NCI-H748 (cell line): ENCODE results near the gene TRIM47.

Source experiments
- DNase-seq: peaks from one replicate; lab custom pipeline; 2025; ENCODE audit not compliant: unreplicated experiment; lab: John Stamatoyannopoulos, UW

Gene TRIM47, protein sequence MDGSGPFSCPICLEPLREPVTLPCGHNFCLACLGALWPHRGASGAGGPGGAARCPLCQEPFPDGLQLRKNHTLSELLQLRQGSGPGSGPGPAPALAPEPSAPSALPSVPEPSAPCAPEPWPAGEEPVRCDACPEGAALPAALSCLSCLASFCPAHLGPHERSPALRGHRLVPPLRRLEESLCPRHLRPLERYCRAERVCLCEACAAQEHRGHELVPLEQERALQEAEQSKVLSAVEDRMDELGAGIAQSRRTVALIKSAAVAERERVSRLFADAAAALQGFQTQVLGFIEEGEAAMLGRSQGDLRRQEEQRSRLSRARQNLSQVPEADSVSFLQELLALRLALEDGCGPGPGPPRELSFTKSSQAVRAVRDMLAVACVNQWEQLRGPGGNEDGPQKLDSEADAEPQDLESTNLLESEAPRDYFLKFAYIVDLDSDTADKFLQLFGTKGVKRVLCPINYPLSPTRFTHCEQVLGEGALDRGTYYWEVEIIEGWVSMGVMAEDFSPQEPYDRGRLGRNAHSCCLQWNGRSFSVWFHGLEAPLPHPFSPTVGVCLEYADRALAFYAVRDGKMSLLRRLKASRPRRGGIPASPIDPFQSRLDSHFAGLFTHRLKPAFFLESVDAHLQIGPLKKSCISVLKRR

DNA sequence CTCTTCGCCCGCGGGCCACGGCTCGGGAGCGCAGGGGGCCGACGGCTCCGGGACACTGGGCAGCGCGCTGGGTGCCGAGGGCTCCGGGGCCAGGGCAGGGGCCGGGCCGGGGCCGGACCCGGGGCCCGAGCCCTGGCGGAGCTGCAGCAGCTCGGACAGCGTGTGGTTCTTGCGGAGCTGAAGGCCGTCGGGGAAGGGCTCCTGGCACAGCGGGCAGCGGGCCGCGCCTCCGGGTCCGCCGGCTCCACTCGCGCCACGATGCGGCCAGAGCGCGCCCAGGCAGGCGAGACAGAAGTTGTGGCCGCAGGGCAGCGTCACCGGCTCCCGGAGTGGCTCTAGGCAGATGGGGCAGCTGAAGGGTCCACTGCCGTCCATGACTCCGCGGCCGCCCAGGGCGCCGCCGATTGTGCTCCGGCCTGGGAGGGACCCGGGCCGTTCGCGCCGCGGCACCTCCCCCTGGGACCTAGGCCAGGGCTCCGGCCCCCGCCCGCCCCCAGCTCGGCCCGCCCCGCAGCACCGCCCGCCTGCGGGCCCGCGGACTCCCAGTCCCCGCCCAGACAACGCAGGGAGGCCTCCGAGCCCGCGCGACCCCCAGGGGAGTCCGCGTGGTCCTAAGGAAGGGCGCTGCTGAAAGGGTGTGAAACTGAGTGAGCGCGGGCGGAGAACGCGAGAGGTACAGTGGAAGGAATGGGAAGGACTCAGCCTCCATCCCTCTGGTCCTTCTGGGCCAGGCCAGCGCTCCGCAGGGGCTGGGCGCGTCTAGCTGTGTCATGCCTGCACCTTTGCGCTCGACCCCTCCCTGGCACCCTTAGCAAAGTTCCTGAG is at the start of gene TRIM47:
Gene TRIM47 (minus strand): TSS at position 408 of the 825 bp plus-strand sequence. CDS start 33 bp downstream, at position 375.
- peak; percentile 40 for DNase-seq

DNA sequence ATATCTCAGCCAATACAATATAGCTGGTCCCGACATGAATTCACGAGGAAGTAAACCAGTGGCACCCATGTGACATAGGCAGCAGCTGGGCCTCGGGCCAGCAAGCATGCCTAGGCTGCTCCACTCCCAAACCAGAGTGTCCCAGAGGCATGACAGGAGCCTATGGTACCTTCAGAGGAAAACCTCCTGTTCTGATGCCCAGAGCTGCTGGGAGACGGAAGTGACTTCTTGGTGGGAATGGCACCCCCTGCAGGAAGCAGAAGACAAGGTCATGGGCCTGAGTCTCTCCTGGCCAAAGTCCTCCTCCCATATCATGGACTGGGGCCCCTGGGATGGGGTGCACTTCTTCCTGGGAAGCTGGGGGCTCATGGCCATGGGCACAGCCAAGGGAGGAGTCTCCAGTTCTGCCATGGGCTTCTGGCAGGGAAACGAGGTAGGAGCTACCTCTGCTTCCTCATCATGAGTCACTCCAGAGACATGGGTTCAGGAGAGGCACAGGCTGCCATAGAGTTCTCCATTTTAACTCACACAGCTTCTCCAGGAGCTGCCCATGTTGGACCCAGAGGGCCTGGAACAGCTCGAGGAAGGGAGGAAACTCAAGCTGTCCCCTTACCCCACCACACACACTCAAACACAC is 49.0 kb upstream of the TRIM47 start:
- peak; percentile 20 for DNase-seq

DNA sequence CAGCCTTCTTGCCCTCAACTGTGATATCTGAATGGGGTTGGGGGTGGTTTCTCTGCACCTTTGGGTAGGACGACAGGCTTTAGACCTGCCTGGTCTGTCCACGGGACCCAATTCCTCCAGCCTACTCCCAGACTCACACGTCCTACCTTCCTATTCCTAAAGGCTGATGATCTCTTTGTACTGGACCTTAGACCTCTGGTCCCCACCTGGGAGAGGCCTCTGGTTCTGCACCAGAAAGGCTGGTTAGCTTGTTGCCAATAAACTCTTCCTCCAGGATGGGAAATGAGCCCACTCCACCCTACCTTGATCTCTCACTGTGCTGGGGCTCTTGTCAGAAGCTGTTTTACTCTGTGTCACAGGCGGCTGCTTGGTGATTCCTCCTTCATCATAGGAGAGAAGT is 48.1 kb upstream of the TRIM47 start:
- DNase-seq, result no peak

DNA sequence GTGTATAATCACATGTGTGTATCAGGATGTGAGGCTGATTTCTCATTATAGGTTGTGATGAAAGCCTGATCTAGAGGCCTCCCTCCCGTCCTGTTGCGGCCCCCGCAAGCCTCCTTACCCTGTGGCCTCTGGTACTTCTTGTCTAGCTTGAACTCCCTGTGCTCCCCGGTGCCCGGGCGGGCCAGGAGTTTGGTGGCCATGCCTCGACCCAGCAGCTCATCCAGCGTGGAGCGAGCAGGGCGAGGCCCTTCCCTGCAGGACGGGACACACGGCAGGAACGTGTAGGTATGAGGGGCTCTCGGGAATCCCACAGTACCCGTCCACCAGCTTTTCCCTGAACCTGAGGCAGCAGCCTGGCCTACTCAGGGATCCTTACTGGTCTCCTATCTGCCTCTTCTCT is 47.5 kb upstream of the TRIM47 start:
- no peak for DNase-seq

DNA sequence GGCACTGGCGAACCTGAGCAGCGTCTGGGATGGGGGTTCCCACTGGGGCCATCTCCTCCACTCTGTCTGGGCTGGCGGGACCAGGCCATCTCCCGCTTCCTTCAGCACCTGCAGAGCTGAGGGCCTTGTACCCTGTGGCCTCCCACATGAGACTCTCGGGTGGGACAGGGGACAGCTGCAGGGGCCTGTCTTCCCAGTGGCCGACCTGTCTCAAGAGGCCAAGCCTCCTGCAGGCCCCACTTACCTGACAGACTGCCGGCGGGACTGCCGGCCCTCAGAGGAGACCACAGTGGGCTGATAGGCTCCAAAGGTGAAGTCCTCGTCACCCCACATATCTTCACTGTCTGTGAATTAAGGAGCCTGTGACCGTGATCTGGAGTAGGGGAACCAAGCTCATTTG is 46.7 kb upstream of the TRIM47 start:
- DNase-seq, result no peak

DNA sequence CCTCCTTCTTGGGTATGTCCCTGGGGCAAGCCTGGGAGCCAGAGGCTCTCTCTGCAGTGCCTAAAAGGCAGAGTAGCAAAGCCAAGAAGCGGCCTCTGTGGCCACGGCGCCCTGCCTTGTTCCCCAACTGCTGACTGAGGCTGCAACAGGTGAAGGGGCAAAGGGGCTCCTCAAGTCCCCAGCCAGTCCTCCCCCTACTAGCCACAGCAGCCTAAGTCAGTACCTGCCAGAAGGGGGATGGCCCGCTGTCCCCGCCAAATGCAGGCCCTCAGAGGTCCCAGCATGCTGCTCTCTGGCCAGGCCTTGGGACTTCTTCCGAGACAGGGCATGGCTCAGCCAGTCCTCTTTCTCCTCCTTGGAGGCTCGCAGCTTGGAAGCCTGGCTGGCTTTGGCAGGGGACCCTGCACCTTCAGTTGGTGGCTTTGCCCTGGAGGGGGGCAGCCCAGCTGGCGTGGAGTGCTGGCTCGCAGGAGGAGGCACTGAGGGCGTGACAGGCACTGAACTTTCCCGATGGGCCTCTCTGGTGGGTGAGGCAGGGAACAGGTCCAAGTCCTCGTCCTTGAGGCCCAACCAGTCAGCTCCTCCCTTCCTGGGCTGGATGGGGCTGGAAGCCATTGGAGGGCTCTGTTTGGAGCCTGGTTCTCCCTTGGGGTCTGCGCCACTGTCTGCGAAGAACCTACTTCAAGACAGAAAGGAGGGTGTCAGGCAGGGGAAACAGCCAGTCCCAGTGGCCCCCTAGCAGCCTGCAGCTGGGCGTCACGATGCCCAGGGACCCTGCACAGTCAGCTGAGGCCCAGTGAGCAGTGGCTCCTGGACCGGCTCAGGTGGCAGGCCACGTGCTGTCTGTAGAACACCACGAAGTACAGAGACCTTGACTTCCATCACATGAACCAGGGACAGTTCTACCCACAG is 44.8 kb upstream of the TRIM47 start:
- DNase-seq, result no peak

DNA sequence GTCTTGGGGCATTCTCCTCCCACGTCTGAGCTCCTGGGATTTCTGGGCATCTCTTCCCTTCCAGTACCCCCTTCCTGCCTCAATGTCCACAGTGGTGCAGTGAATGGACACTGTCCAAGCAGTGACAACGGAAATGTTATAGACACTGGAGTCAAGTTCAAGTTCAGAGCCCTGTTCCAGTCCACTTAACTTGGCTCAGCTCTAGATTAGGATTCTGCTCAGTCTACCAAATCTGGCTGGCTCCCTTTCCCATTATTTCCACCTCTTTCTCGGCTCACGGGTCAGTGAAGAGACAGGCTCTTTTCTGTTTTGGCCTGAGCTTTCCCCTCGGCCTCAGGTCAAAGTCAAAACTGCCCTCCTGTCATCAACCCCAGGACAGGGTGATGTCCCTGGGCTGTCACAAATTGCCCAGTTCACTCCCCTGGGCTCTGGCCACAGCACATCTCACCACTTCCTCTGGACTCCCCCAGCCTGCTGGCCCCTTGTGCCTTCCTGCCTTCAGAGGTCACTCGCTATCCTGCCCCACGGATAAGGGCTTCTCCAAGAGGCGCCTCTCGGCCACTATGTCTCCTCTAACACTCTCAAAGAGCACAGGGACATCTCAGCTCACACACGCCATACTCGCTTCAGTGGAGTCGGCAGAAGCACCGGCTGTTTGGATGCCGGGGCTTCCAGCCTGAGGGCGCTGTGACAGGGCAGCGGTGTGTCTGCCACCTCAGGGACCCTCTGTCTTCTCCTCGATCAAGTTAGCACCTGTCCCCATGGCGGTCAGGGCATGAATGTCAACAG is 44.0 kb upstream of the TRIM47 start:
- no peak for DNase-seq

DNA sequence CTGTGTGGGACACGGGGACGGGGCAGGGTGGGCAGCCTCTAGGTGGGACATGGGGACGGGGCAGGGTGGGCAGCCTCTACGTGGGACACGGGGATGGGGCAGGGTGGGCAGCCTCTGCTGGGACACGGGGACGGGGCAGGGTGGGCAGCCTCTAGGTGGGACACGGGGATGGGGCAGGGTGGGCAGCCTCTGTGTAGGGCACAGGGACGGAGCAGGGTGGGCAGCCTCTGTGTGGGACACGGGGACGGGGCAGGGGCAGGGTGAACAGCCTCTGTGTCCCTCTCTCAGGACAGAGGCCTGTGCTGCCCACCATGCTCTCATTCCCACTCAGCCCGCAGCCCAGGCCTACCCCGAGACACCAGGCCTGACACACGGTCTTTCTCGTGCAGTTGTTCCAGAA is 43.2 kb upstream of the TRIM47 start:
- DNase-seq, result no peak

DNA sequence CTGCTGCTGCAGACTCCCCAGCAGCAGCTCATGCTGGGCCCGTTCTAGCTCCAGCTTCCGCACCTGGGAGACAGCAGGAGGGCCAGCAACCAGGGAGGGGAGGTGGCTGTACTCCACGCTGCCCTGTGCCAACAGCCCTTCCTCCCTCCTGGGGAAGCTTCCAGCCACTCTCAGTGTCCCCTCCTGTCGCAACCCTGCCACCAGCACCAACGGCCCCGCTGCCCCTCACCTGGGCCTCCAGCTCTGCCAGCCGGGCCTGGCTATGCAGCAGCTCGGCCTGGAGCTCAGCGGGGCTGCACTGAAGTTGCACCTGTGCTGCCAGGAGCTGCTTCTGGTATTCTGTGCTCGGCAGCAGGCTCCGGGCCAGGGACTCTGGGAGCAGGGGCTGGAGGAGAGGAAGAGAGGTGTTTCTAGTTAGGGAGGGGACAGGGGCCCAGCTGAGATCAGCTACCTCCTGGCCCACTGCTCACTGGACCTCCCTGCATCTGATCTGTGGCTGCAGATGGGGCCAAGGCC is 41.7 kb upstream of the TRIM47 start:
- DNase-seq, result no peak

DNA sequence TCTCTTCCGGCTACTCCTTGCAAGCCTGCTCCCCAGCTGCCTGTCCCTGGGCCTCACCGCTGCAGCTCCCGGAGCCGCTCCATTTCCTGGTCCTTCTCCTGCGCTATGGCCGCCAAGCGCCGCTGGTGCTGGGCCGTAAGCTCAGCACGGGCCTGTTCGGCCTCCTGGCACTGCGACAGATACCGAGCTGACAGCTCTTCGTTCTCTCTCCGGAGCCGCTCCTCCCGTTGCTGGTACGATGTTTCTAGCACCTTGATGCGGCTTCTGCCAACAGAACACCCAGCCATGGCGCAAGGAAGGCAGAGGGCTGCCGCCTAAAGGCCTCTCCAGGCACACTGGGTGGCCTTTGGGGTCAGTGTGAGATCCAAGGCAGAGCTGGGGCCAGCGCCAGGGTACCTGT is 41.2 kb upstream of the TRIM47 start:
- DNase-seq, result no peak

DNA sequence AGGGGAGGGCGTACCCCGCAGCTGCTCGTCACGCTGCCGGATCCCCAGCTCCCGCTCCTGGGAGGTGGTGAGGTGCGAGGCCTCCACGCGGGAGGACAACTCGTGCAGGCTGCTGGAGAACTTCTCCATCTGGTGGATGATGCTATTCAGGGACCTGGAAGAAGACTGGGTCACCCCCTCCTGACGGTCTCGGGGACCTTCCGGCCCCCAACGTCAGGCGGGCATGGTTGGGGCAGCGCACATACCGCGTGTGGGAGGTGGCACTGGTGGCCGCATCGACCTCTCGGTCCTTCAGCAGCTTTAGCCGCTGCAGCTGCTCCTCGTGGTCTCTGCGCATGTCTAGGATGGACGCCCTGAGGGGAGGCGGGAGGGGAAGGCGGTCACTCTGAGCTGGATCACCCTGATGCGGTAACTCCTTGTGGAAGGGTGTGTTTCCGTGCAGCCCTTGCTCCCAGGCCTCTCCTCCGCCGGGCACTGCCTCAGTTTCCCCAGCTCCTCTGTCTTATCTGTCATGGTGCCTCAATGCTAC is 39.6 kb upstream of the TRIM47 start:
- no peak for DNase-seq

DNA sequence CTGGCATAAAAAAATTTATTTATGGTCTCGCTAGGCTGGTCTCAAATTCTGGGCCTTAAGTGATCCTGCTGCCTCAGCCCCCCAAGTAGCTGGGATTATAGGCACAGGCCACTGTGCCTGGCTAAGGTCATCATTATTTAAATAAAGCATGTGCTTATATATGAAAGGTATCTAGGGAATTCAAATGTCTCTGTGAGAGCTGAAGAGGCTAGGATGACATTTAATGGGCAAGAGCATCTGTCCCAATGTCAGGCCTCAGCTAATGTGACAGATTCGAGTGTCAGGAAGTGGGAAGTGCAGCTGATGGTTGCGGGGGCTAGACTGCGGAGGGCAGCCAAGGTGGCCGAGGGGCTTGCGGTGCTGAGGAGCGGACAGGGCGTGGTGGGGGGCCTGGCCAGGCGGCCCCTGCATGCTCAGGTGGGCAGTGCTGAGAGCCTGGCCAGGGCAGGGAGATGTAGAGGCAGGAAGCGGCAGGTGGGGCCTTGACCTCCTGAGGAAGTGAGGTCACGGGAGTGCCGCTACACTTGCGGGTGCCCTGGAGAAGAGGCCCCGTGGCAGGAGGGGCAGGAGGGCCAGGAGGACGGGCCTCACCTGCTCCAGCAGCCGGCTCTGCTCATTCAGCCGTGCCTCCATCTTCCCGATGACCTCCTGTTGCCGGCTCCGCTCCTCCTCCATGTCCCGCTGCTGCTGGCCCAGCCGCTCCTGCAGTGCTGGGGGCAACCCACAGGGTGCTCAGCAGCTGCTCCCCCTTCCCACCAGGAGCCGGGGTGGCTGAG is 38.9 kb upstream of the TRIM47 start:
- DNase-seq, result no peak

DNA sequence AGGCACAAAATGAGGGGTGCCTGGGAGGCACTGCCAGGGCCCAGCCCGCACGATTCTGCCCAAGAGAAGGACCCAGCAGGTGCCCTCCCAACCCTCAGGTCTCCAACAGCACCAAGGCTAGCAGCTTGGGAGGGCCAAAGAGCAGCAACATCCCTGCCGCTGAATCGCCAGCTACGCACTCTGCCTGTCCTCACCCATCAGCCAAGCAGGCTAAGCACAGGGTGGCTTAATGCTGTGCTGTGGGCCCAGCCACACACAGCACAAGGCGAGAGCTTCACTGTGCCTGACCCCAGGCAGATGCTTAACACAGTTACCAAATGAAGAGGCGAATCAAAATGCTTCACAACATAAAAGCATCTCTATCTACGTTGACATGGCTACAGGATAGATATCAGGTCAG is 36.9 kb upstream of the TRIM47 start:
- DNase-seq, result no peak

DNA sequence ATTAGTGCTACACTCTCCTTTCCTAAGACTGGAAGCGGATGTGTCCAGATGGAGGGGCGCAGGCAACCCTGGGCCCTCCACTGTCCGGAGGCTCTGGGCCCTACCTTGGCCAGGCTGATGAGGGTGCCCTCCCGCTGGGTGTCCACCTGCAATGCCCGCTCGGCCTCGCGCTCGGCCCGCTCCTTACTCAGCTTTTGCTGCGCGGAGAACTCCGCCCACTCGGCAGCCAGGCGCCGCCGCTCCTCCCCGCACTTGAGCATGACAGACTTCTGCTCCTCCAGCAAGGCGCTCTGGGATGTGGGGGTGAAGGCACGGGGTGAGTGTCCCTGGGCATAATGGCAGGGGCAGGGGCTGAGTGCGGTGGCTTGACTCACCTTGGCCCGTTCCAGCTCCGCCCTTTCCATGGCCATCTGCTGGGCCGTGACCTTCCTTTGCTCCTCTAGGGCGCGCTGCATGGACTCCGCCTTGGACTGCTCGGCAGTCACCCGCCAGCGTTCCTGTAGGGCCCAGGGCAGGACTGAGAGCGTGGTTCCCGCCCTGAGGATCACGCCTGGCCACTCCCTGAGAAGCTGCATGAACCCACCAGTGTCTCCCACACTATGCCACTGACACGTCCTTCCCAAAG is 36.4 kb upstream of the TRIM47 start:
- DNase-seq, result no peak

DNA sequence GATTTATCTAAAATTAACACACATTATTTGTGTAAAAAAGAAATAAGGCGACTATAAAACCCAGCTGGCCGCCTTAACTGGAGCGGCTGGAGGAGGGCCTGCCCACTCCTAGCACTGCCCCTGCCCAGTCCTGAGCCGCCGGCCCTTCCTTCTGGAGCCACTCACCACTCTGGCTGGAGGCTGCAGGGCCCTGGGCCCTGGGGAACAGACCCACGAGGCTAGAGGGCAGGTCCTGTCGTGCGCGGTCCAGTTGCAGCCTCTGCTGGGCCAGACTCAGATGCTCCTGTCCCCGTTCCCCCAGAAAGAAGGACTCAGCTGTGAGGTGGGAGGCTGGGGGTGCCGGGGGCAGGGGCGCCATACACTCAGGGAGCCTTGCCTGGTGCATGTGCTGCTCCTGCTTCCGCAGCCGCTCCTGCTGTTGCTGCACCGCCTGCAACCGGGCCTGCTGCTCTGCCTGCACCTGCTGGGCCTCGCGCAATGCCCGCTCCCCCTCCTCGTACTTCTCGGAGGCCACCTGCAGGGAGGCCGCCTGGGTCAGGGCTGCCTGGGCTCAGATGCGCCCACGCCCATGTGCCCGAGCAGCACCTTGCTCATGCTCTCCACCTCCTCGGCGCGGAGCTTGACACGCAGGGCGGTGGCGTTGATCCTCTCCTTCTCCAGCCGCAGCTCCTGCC is 35.3 kb upstream of the TRIM47 start:
- DNase-seq, result no peak

DNA sequence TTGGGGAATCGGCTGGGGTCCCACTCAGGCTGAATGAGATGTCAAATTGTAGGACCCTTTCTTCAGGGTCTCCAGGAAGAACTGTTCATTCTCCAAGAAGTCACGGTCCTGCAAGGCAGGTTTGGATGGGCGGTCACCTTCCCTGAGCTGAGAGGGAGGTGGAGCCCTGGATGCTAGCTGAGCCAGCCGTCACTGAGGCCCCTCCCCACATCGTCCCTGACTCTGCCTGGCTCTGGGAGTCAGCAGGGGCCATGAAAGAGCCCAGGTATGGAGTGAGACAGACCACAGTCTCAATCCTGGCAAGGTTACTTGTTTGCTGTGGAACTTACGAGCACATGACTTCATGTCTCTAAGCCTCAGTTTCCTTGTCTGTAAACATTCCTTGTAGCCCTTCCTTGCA is 32.3 kb upstream of the TRIM47 start:
- no peak for DNase-seq

DNA sequence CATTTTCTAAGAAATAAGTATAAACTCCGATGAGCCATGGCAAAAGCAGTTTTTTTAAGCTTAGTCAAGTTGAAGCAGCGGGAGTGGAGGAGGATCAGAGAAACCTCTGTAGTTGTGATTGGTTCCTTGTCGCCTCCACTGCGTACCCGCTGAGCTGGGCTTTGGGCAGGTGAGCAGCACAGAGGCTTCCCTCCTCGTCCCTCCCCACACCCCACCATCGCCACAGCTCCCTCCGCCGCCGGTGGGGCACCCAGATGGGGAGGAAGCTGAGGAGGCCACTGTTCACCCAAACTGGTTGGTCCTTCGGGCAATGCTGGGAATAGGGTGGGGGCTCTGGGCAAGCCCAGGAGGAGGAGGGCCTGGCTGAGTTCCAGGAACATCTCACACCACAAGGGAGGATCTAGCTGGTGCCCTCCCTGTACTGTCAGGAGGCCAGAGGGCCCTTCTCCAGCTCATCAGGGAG is 31.5 kb upstream of the TRIM47 start:
- peak; percentile 76 for DNase-seq
